ENCODE measurements around the gene RAC3. TPM values are rescaled to one million over a fixed set of nuclear protein-coding genes. Genes with fewer than 3 reads are reported as not detected.
A peak's percentile ranks its signal among the peaks of the same experiment; 100 is the strongest.

The RAC3 gene
- total and polyA plus RNA-seq, 9 of the 15 experiments (the other 6 are each of a cell fraction or from before 2014, with no cell fraction given), result 0.23 to 292 (median 118) TPM

GRCh38 chr17:82031885-82032627, 578 bp downstream of the RAC3 start (continued):
- TF ChIP-seq MNT (conservative IDR thresholded peaks at IDR 0.05), result peak; percentile 92 to 94
- no peak for TF ChIP-seq EWSR1 (IDR thresholded peaks at IDR 0.05; ENCODE audit: borderline replicate concordance, low read depth, partially characterized antibody)
- TF ChIP-seq, protein P1, sequence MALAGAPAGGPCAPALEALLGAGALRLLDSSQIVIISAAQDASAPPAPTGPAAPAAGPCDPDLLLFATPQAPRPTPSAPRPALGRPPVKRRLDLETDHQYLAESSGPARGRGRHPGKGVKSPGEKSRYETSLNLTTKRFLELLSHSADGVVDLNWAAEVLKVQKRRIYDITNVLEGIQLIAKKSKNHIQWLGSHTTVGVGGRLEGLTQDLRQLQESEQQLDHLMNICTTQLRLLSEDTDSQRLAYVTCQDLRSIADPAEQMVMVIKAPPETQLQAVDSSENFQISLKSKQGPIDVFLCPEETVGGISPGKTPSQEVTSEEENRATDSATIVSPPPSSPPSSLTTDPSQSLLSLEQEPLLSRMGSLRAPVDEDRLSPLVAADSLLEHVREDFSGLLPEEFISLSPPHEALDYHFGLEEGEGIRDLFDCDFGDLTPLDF (CRISPR knock-in tag; IDR thresholded peaks at IDR 0.05), result no peak
- peak; percentile 93 for TF ChIP-seq EP400 (IDR thresholded peaks at IDR 0.05)
- TF ChIP-seq LCOR (CRISPR knock-in tag; IDR thresholded peaks at IDR 0.05), result no peak
- 0 out of 2 replicates have a peak, but pooled peaks have one; percentile 27 for TF ChIP-seq HLTF (IDR thresholded peaks at IDR 0.05)
- TF ChIP-seq RBM14 (IDR thresholded peaks at IDR 0.05; ENCODE audit: borderline replicate concordance, insufficient read depth, low read depth, low read length), result 0 out of 2 replicates have a peak, but pooled peaks have one; percentile 72
- peak; percentile 83 for TF ChIP-seq CTBP1 (IDR thresholded peaks at IDR 0.05; ENCODE audit: borderline replicate concordance)
- TF ChIP-seq, protein P2, sequence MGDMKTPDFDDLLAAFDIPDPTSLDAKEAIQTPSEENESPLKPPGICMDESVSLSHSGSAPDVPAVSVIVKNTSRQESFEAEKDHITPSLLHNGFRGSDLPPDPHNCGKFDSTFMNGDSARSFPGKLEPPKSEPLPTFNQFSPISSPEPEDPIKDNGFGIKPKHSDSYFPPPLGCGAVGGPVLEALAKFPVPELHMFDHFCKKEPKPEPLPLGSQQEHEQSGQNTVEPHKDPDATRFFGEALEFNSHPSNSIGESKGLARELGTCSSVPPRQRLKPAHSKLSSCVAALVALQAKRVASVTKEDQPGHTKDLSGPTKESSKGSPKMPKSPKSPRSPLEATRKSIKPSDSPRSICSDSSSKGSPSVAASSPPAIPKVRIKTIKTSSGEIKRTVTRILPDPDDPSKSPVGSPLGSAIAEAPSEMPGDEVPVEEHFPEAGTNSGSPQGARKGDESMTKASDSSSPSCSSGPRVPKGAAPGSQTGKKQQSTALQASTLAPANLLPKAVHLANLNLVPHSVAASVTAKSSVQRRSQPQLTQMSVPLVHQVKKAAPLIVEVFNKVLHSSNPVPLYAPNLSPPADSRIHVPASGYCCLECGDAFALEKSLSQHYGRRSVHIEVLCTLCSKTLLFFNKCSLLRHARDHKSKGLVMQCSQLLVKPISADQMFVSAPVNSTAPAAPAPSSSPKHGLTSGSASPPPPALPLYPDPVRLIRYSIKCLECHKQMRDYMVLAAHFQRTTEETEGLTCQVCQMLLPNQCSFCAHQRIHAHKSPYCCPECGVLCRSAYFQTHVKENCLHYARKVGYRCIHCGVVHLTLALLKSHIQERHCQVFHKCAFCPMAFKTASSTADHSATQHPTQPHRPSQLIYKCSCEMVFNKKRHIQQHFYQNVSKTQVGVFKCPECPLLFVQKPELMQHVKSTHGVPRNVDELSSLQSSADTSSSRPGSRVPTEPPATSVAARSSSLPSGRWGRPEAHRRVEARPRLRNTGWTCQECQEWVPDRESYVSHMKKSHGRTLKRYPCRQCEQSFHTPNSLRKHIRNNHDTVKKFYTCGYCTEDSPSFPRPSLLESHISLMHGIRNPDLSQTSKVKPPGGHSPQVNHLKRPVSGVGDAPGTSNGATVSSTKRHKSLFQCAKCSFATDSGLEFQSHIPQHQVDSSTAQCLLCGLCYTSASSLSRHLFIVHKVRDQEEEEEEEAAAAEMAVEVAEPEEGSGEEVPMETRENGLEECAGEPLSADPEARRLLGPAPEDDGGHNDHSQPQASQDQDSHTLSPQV (IDR thresholded peaks at IDR 0.05), result peak; percentile 77; the same call in 1 of the 2 replicates
- 0 out of 2 replicates have a peak, but pooled peaks have one; percentile 9 for TF ChIP-seq TCF3 (CRISPR knock-in tag; IDR thresholded peaks at IDR 0.05)
- TF ChIP-seq, protein P3, sequence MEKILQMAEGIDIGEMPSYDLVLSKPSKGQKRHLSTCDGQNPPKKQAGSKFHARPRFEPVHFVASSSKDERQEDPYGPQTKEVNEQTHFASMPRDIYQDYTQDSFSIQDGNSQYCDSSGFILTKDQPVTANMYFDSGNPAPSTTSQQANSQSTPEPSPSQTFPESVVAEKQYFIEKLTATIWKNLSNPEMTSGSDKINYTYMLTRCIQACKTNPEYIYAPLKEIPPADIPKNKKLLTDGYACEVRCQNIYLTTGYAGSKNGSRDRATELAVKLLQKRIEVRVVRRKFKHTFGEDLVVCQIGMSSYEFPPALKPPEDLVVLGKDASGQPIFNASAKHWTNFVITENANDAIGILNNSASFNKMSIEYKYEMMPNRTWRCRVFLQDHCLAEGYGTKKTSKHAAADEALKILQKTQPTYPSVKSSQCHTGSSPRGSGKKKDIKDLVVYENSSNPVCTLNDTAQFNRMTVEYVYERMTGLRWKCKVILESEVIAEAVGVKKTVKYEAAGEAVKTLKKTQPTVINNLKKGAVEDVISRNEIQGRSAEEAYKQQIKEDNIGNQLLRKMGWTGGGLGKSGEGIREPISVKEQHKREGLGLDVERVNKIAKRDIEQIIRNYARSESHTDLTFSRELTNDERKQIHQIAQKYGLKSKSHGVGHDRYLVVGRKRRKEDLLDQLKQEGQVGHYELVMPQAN (IDR thresholded peaks at IDR 0.05; ENCODE audit: borderline replicate concordance), result peak; percentile 88
- TF ChIP-seq POLR2G (IDR thresholded peaks at IDR 0.05; ENCODE audit: low read depth, low read length), result peak; percentile 80
- no peak for TF ChIP-seq ZNF644 (tag; IDR thresholded peaks at IDR 0.05; ENCODE audit: low read depth)
- peak; percentile 53 for TF ChIP-seq PHF20 (IDR thresholded peaks at IDR 0.05; ENCODE audit: partially characterized antibody)
- TF ChIP-seq TAF1 (IDR thresholded peaks at IDR 0.05; ENCODE audit: control insufficient read depth, extremely low read depth, insufficient read depth, low read length, severe bottlenecking), result peak; percentile 38
- no peak for TF ChIP-seq TEAD1 (CRISPR knock-in tag; IDR thresholded peaks at IDR 0.05)

All from K562 (cell line).